ENCODE results near the gene ELAVL1.

ELAVL1 gene

GRCh38 chr19:8000298-8001038 is 5.0 kb downstream of the ELAVL1 start:
- no peak overlapping the region for H3K4me3 ChIP-seq (ENCODE audit: low read depth, low read length)
- no peak for DNase-seq (ENCODE audit: low read depth)
- TF ChIP-seq CTCF (IDR thresholded peaks at IDR 0.05; ENCODE audit: control insufficient read depth, extremely low read depth, insufficient read depth), result no peak

GRCh38 chr19:7999376-7999775 is 6.1 kb downstream of the ELAVL1 start:
- DNase-seq (ENCODE audit: low read depth), result no peak
- no peak overlapping the region for H3K4me3 ChIP-seq (ENCODE audit: low read depth, low read length)
- no peak for TF ChIP-seq CTCF (IDR thresholded peaks at IDR 0.05; ENCODE audit: control insufficient read depth, extremely low read depth, insufficient read depth)

- H3K4me3 ChIP-seq (ENCODE audit: low read depth, low read length), result no peak overlapping the region
- no peak for DNase-seq (ENCODE audit: low read depth)
- no peak for TF ChIP-seq CTCF (IDR thresholded peaks at IDR 0.05; ENCODE audit: control insufficient read depth, extremely low read depth, insufficient read depth)
Measured at GRCh38 chr19:7997809-7998480, 7.5 kb downstream of the ELAVL1 start.

- DNase-seq (ENCODE audit: low read depth), result no peak
- H3K4me3 ChIP-seq (ENCODE audit: low read depth, low read length), result no peak overlapping the region
- TF ChIP-seq CTCF (IDR thresholded peaks at IDR 0.05; ENCODE audit: control insufficient read depth, extremely low read depth, insufficient read depth), result no peak
Measured at GRCh38 chr19:7996883-7997282, 8.6 kb downstream of the ELAVL1 start.

- DNase-seq (ENCODE audit: low read depth), result no peak
- no peak overlapping the region for H3K4me3 ChIP-seq (ENCODE audit: low read depth, low read length)
- TF ChIP-seq CTCF (IDR thresholded peaks at IDR 0.05; ENCODE audit: control insufficient read depth, extremely low read depth, insufficient read depth), result no peak
Measured at GRCh38 chr19:7995810-7996158, 9.7 kb downstream of the ELAVL1 start.

GRCh38 chr19:7994928-7995809 is 10.3 kb downstream of the ELAVL1 start:
- H3K4me3 ChIP-seq (ENCODE audit: low read depth, low read length), result no peak overlapping the region
- DNase-seq (ENCODE audit: low read depth), result no peak
- TF ChIP-seq CTCF (IDR thresholded peaks at IDR 0.05; ENCODE audit: control insufficient read depth, extremely low read depth, insufficient read depth), result no peak

All from LNCaP clone FGC (cell line).